Osteocyte (in vitro differentiated cells): Measurements from ENCODE around the gene PLXDC2. TPM values are rescaled to one million over a fixed set of nuclear protein-coding genes. Genes with fewer than 3 reads are reported as not detected.
A peak's percentile ranks its signal among the peaks of the same experiment; 100 is the strongest.

Experiments
- DNase-seq: peaks from one replicate; pipeline ENCODE4 v3.0.0; 2021; ENCODE audit warnings: mixed read lengths; ENCODE audit not compliant: unreplicated experiment; ENCODE audit errors: extremely low spot score
- H3K27ac Mint-ChIP-seq: one replicate; pipeline ENCODE4 v1.8.0; 2021; ENCODE audit warnings: mild to moderate bottlenecking, mixed read lengths; ENCODE audit not compliant: unreplicated experiment
- H3K27me3 Mint-ChIP-seq: one replicate; pipeline ENCODE4 v1.8.0; 2021; ENCODE audit warnings: mixed read lengths; ENCODE audit not compliant: unreplicated experiment
- H3K36me3 Mint-ChIP-seq: one replicate; pipeline ENCODE4 v1.8.0; 2021; ENCODE audit warnings: mixed read lengths; ENCODE audit not compliant: unreplicated experiment
- H3K4me1 Mint-ChIP-seq: one replicate; pipeline ENCODE4 v1.8.0; 2021; ENCODE audit warnings: mixed read lengths; ENCODE audit not compliant: unreplicated experiment
- H3K4me3 Mint-ChIP-seq: one replicate; pipeline ENCODE4 v1.8.0; 2021; ENCODE audit warnings: mild to moderate bottlenecking, moderate library complexity, mixed read lengths; ENCODE audit not compliant: unreplicated experiment
- H3K9me3 Mint-ChIP-seq: one replicate; pipeline ENCODE4 v1.8.0; 2021; ENCODE audit warnings: mixed read lengths; ENCODE audit not compliant: unreplicated experiment
- CTCF ChIP-seq: fragments of 200-600 bp; sonication (generic); IDR thresholded peaks from 2 replicates; pipeline ENCODE4 v1.5.0; 2021; ENCODE audit warnings: antibody characterized with exemption, mild to moderate bottlenecking, moderate library complexity
- total RNA-seq: library from RNA; stranded (reverse); gene quantifications from 2 replicates; pipeline ENCODE4 v1.2.1, GENCODE V29; 2021

Gene PLXDC2
- total RNA-seq, 1 donor from 2014 or later: 33.2 TPM

DNA sequence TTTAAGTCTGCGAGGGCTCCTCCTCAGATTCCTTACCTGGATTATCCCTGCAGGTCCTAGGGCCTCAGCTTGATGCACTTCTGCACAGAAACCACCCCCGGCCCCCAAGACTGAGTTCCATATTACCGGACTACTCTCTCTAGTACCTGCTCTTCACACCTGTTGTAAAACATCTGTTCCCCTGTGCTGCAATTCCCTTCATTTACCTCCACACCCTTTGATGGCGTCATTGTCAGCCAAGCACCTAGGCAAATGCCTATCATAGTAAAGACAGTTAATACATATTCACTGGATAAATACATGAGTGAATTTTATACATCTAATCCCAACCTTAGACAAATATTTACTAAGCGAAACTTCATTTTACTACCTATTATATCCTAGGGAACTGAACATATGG lies 275.5 kb downstream of the PLXDC2 start:
- Mint-ChIP-seq H3K27ac (no peak overlapping the region), H3K27me3 (no peaks in the 10 kb centered on the region)

DNA sequence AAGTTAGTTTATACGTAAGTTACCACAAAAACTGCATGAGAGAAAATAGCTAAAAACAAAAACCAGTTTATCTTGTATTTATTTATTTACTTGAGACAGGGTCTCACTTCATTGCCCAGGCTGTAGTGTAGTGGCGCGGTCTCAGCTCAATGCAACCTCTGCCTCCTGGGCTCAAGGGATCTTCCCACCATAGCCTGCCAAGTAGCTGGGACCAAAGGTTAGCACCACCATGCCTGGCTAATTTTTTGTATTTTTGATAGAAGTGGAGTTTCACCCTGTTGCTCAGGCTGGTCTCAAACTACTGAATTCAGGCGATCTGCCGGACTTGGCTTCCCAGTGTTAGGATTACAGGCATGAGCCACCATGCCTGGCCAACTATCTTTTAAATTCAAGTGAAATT lies 277.4 kb downstream of the PLXDC2 start:
- no peak for TF ChIP-seq CTCF
- DNase-seq: no peak
- H3K27ac Mint-ChIP-seq: no peak overlapping the region
- H3K27me3 Mint-ChIP-seq: peaks cover 3% of the 10 kb centered on the region
- peaks cover 6% of the 10 kb centered on the region for H3K9me3 Mint-ChIP-seq
- H3K36me3 Mint-ChIP-seq: no peaks in the 10 kb centered on the region
- H3K4me3 Mint-ChIP-seq: no peak overlapping the region
- H3K4me1 Mint-ChIP-seq: no peaks in the 10 kb centered on the region

More for the DNA sequence above, 275.5 kb downstream of the PLXDC2 start:
- TF ChIP-seq CTCF: no peak
- Mint-ChIP-seq H3K36me3 (no peaks in the 10 kb centered on the region), H3K4me1 (no peaks in the 10 kb centered on the region), H3K9me3 (peaks cover 6% of the 10 kb centered on the region), H3K4me3 (no peak overlapping the region)
- DNase-seq: no peak

DNA sequence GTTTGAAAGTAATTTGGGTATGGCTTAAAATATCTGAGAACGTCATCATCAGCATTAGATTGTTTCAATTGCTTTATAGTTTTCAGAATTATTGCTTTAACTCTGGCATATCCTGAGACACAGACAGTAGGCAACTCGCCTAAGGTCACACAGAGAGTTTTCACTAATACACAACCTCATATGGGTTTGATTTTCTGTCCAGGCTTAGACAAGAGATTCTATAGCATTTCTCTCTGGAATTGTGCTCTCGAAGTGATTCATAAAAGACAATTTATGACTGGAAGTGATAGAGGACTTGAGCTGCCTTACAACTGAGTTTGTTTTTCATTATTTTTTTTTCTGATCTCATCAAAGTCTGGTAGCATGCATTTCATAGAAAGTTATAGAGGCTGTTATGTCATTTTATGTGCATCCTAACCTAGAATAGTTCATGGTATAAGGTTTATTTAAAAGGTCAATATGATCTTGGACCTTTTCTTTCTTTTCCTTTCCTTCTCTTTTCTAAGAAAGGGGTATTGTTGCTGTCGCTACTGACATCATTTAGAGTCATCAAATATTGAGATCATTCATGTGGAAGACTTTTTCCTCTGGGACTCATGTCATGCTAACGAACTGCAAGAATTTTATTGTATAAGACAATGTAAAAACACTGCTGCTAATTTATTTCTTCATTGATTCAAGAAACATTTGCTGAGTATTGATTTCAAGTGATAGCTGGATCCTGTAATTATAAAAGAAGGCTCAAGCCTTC lies 278.2 kb downstream of the PLXDC2 start:
- H3K4me3 Mint-ChIP-seq: no peak overlapping the region
- no peaks in the 10 kb centered on the region for H3K36me3 Mint-ChIP-seq

GRCh38 chr10:20100171-20100570 lies 283.9 kb downstream of the PLXDC2 start:
- DNase-seq: no peak
- peaks cover 3% of the 10 kb centered on the region for H3K27me3 Mint-ChIP-seq
- no peak for TF ChIP-seq CTCF
- H3K4me1 Mint-ChIP-seq: peaks cover 9% of the 10 kb centered on the region
- peak overlapping the region; percentile 45 for H3K27ac Mint-ChIP-seq
- H3K36me3 Mint-ChIP-seq: no peaks in the 10 kb centered on the region
- H3K9me3 Mint-ChIP-seq: peaks cover 3% of the 10 kb centered on the region
- no peak overlapping the region for H3K4me3 Mint-ChIP-seq

More for the DNA sequence above, 278.2 kb downstream of the PLXDC2 start:
- H3K27me3 Mint-ChIP-seq: peaks cover 3% of the 10 kb centered on the region
- H3K9me3 Mint-ChIP-seq: peaks cover 6% of the 10 kb centered on the region
- TF ChIP-seq CTCF: no peak
- no peak for DNase-seq
- H3K4me1 Mint-ChIP-seq: peaks cover 2% of the 10 kb centered on the region
- no peak overlapping the region for H3K27ac Mint-ChIP-seq

DNA sequence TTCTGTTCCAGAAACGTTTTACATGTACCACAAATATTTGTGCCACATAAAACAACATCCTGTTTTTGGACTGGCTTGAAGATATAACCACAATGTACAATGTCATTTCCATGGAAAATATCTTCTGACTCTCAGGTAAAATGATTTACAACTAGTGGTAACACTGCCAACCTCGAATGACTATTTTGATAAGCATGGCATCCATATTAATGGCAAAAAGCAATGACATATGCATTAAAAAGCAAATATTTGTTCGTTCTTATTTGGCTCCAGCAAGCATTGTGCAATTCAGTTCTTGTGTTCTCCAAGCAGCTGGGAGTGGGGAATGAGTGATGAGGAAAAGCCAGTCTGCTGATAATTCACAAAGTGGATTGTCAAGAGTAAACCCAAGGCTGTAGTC lies 289.0 kb downstream of the PLXDC2 start:
- DNase-seq: no peak
- Mint-ChIP-seq H3K9me3 (peaks cover 3% of the 10 kb centered on the region), H3K27me3 (no peaks in the 10 kb centered on the region), H3K27ac (no peak overlapping the region), H3K36me3 (no peaks in the 10 kb centered on the region), H3K4me1 (peaks cover under 1% of the 10 kb centered on the region), H3K4me3 (no peak overlapping the region)
- TF ChIP-seq CTCF: no peak
